Renal cortex interstitium (tissue), 11 donors: ENCODE data around the gene FOXO6. TPM values are rescaled to one million over a fixed set of nuclear protein-coding genes. Genes with fewer than 3 reads are reported as not detected.
"Not testable (repeated sequence)": the region's sequence is repeated elsewhere in the genome, so short reads cannot be mapped to it uniquely, and the experiment has no call there.

ENCODE experiments used
- DNase-seq, 11 donors: peaks; one replicate each; pipeline ENCODE4 v3.0.0-alpha.2; 2013; ENCODE audit warnings: low read depth in 9 of 11, low spot score in 4 of 11; ENCODE audit errors: extremely low read depth in 1 of 11
- polyA plus RNA-seq, 3 donors: library from polyadenylated mRNA; unstranded; fragments of 120-200 nt; gene quantifications; one replicate each; pipeline ENCODE4 v1.2.1, GENCODE V29; 2013; ENCODE audit not compliant: insufficient read length in 3 of 3

The FOXO6 gene
- polyA plus RNA-seq, 3 donors: 1.4 to 3.9 (median 2.4) TPM

- DNase-seq: no peak
These were observed 33.7 kb upstream of the FOXO6 start for GRCh38 chr1:41327383-41327999.

- DNase-seq: no peak
These were observed 33.1 kb upstream of the FOXO6 start for GRCh38 chr1:41328001-41328615.

- no peak for DNase-seq
These were observed 32.2 kb upstream of the FOXO6 start for GRCh38 chr1:41328780-41329640.

- DNase-seq: no peak
These were observed 31.3 kb upstream of the FOXO6 start for GRCh38 chr1:41329662-41330587.

- no peak for DNase-seq
These were observed 30.4 kb upstream of the FOXO6 start for GRCh38 chr1:41330588-41331545.

GRCh38 chr1:41331546-41331917, 29.7 kb upstream of the FOXO6 start:
- no peak for DNase-seq

GRCh38 chr1:41332161-41332560, 29.1 kb upstream of the FOXO6 start:
- not testable (repeated sequence) for DNase-seq

- DNase-seq: no peak
These were observed 28.0 kb upstream of the FOXO6 start for GRCh38 chr1:41333146-41333784.

- no peak for DNase-seq
These were observed 22.4 kb upstream of the FOXO6 start for GRCh38 chr1:41338820-41339219.

- no peak for DNase-seq
These were observed 20.4 kb upstream of the FOXO6 start for GRCh38 chr1:41340655-41341364.

GRCh38 chr1:41341365-41341683, 19.9 kb upstream of the FOXO6 start:
- no peak for DNase-seq

- DNase-seq: no peak
These were observed 19.3 kb upstream of the FOXO6 start for GRCh38 chr1:41341772-41342562.

GRCh38 chr1:41342774-41343355, 18.4 kb upstream of the FOXO6 start:
- DNase-seq: no peak

- DNase-seq: no peak
These were observed 17.2 kb upstream of the FOXO6 start for GRCh38 chr1:41343790-41344699.

GRCh38 chr1:41344708-41345159, 16.5 kb upstream of the FOXO6 start:
- DNase-seq: no peak
